ENCODE data around the gene KLHDC9.

DNA sequence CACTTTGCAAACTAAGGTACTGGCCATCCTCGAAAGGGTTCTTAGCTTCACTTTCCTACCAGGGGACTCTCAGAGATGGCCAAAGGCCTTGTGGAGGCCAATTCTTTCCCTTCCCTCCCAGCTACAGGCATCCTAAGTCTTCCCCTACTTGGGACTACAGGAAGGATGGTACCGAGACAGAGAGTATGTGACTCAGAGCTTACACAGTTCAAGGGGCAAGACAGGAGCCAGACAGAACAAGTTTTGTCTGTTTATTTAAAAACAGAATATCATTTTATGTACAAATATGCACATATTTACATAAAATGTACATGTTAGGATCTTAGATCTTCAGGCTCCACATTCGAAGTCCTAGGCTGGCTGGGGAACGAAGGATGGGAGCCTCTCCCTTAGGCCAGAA, 27.4 kb upstream of the KLHDC9 start:
- TF ChIP-seq, protein P1, sequence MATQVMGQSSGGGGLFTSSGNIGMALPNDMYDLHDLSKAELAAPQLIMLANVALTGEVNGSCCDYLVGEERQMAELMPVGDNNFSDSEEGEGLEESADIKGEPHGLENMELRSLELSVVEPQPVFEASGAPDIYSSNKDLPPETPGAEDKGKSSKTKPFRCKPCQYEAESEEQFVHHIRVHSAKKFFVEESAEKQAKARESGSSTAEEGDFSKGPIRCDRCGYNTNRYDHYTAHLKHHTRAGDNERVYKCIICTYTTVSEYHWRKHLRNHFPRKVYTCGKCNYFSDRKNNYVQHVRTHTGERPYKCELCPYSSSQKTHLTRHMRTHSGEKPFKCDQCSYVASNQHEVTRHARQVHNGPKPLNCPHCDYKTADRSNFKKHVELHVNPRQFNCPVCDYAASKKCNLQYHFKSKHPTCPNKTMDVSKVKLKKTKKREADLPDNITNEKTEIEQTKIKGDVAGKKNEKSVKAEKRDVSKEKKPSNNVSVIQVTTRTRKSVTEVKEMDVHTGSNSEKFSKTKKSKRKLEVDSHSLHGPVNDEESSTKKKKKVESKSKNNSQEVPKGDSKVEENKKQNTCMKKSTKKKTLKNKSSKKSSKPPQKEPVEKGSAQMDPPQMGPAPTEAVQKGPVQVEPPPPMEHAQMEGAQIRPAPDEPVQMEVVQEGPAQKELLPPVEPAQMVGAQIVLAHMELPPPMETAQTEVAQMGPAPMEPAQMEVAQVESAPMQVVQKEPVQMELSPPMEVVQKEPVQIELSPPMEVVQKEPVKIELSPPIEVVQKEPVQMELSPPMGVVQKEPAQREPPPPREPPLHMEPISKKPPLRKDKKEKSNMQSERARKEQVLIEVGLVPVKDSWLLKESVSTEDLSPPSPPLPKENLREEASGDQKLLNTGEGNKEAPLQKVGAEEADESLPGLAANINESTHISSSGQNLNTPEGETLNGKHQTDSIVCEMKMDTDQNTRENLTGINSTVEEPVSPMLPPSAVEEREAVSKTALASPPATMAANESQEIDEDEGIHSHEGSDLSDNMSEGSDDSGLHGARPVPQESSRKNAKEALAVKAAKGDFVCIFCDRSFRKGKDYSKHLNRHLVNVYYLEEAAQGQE (IDR thresholded peaks at IDR 0.05; ENCODE audit: insufficient read depth in 1 of 2, low read depth in 2 of 2, low read length in 2 of 2), result no peak
- TF ChIP-seq POLR2AphosphoS5 (IDR thresholded peaks at IDR 0.05; ENCODE audit: low read depth, low read length) (no peak), TAF1 (IDR thresholded peaks at IDR 0.05; ENCODE audit: borderline replicate concordance, insufficient read depth, low read length) (no peak)

Data from PFSK-1 (cell line).